SK-N-SH treated with all-trans-retinoic acid at 6 μM for 48 hours (cell line): ENCODE measurements around the gene TMEM229A.

Source experiments
- ATAC-seq: fragments of 200-7000 bp; cut with Tn5 transposase; 3 replicates; pipeline ENCODE4 v1.9.1; 2020; ENCODE audit warnings: mild to moderate bottlenecking, moderate library complexity
- ARNTL ChIP-seq: fragments of 450-650 bp; formaldehyde crosslinking; IDR thresholded peaks from 2 replicates; pipeline ENCODE4 v1.5.0; 2020; ENCODE audit warnings: low read depth, mild to moderate bottlenecking, moderate library complexity, borderline replicate concordance
- BACH2 ChIP-seq: fragments of 250-450 bp; sonication (Bioruptor Pico); IDR thresholded peaks from 2 replicates; pipeline ENCODE4 v1.9.0; 2021; ENCODE audit warnings: mild to moderate bottlenecking, borderline replicate concordance
- CREB5 ChIP-seq: fragments of 250-450 bp; sonication (Bioruptor Pico); IDR thresholded peaks from 2 replicates; pipeline ENCODE4 v1.5.1; 2020; ENCODE audit warnings: low read depth, mild to moderate bottlenecking, moderate library complexity
- CSRNP3 ChIP-seq: fragments of 250-450 bp; sonication (Bioruptor Pico); IDR thresholded peaks from 2 replicates; pipeline ENCODE4 v1.5.1; 2021; ENCODE audit warnings: mild to moderate bottlenecking, moderate library complexity
- GLIS3 ChIP-seq: fragments of 250-450 bp; sonication (Bioruptor Pico); IDR thresholded peaks from 2 replicates; pipeline ENCODE4 v1.5.0; 2020; ENCODE audit warnings: mild to moderate bottlenecking, moderate library complexity
- OSR1 ChIP-seq: fragments of 250-450 bp; sonication (Bioruptor Pico); IDR thresholded peaks from 2 replicates; pipeline ENCODE4 v1.8.0; 2022; ENCODE audit warnings: moderate library complexity, mild to moderate bottlenecking, inconsistent platforms
- PATZ1 ChIP-seq: fragments of 250-450 bp; sonication (Bioruptor Pico); IDR thresholded peaks from 2 replicates; pipeline ENCODE4 v1.8.0; 2020; ENCODE audit warnings: mild to moderate bottlenecking, moderate library complexity, borderline replicate concordance
- TCF4 ChIP-seq: fragments of 250-450 bp; sonication (Bioruptor Pico); IDR thresholded peaks from 2 replicates; pipeline ENCODE4 v1.8.0; 2021; ENCODE audit warnings: mild to moderate bottlenecking, moderate library complexity, borderline replicate concordance
- TOX ChIP-seq: fragments of 250-450 bp; sonication (Bioruptor Pico); IDR thresholded peaks from 2 replicates; pipeline ENCODE4 v1.8.0; 2021; ENCODE audit warnings: mild to moderate bottlenecking, moderate library complexity, borderline replicate concordance
- ZC3H10 ChIP-seq: fragments of 250-450 bp; sonication (Bioruptor Pico); IDR thresholded peaks from 2 replicates; pipeline ENCODE4 v1.5.1; 2021; ENCODE audit warnings: mild to moderate bottlenecking, moderate library complexity
- ZFP3 ChIP-seq: fragments of 250-450 bp; sonication (Bioruptor Pico); IDR thresholded peaks from 2 replicates; pipeline ENCODE4 v1.5.0; 2020; ENCODE audit warnings: mild to moderate bottlenecking, moderate library complexity
- ZNF565 ChIP-seq: fragments of 450-650 bp; formaldehyde crosslinking; conservative IDR thresholded peaks from 2 replicates; pipeline ENCODE4 v1.5.0; 2020; ENCODE audit warnings: low read depth, mild to moderate bottlenecking, moderate library complexity
- TF ChIP-seq, protein P1 (sequence below): fragments of 250-450 bp; sonication (Bioruptor Pico); IDR thresholded peaks from 2 replicates; pipeline ENCODE4 v1.8.0; 2021; ENCODE audit warnings: low read depth, mild to moderate bottlenecking, moderate library complexity, borderline replicate concordance
- TF ChIP-seq, protein P2 (sequence below): fragments of 250-450 bp; sonication (Bioruptor Pico); IDR thresholded peaks from 2 replicates; pipeline ENCODE4 v1.5.0; 2020; ENCODE audit warnings: mild to moderate bottlenecking, moderate library complexity

Gene TMEM229A

DNA sequence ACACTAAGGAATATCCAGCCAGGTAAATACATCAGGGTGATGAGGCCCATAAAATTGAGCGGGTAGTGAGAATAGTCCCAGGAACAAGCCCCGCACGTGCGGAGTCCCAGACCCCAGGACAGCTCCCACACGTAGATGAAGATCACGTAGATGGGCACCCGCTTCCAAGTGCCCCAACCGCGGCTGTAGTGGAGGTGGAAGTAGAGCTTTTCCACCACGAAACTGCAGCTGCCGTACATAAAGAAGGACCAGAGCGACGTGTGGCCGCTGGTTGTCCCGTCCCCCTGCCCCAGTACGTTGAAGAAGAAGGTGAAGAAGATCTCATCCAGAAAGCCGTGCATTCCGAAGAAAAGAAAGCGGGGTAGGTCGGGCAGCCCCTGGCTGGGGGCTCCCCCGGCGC lies 948 bp downstream of the TMEM229A start:
- no peak for TF ChIP-seq ARNTL (CRISPR knock-in tag)
- TF ChIP-seq TCF4 (CRISPR knock-in tag), result no peak
- TF ChIP-seq GLIS3 (CRISPR knock-in tag), result no peak
- no peak; the same call in 1 of the 3 replicates for ATAC-seq

GRCh38 chr7:124031406-124031805 lies 1.5 kb downstream of the TMEM229A start:
- TF ChIP-seq BACH2 (CRISPR knock-in tag), result no peak
- TF ChIP-seq, protein P1, sequence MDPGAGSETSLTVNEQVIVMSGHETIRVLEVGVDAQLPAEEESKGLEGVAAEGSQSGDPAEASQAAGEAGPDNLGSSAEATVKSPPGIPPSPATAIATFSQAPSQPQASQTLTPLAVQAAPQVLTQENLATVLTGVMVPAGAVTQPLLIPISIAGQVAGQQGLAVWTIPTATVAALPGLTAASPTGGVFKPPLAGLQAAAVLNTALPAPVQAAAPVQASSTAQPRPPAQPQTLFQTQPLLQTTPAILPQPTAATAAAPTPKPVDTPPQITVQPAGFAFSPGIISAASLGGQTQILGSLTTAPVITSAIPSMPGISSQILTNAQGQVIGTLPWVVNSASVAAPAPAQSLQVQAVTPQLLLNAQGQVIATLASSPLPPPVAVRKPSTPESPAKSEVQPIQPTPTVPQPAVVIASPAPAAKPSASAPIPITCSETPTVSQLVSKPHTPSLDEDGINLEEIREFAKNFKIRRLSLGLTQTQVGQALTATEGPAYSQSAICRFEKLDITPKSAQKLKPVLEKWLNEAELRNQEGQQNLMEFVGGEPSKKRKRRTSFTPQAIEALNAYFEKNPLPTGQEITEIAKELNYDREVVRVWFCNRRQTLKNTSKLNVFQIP (CRISPR knock-in tag), result no peak
- ATAC-seq, result no peak

DNA sequence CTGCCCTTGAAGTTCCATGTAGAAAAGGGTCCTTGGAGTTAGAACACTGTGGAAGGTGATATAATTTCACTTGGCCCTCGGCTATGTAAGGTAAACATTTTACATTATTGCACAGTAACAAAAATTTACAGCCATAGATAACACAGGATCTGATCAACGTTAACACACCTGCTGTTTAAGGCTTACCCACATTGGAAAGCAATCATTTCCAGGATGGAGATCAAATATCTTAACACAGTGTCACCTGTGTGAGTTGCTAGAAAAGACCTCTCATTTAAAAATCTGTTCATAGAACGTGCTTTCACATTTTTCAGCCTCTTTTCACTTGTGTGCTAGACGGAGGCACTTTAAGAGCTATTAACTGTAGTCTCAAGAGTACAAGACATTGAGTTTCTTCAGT lies 1.9 kb downstream of the TMEM229A start:
- TF ChIP-seq TOX (CRISPR knock-in tag) (no peak), ARNTL (CRISPR knock-in tag) (no peak), CSRNP3 (CRISPR knock-in tag) (no peak), CREB5 (CRISPR knock-in tag) (no peak), OSR1 (CRISPR knock-in tag) (no peak), ZNF565 (CRISPR knock-in tag) (no peak), ZC3H10 (no peak), ZFP3 (no peak), PATZ1 (CRISPR knock-in tag) (no peak)
- TF ChIP-seq, protein P1 (CRISPR knock-in tag), result no peak
- ATAC-seq, result no peak

DNA sequence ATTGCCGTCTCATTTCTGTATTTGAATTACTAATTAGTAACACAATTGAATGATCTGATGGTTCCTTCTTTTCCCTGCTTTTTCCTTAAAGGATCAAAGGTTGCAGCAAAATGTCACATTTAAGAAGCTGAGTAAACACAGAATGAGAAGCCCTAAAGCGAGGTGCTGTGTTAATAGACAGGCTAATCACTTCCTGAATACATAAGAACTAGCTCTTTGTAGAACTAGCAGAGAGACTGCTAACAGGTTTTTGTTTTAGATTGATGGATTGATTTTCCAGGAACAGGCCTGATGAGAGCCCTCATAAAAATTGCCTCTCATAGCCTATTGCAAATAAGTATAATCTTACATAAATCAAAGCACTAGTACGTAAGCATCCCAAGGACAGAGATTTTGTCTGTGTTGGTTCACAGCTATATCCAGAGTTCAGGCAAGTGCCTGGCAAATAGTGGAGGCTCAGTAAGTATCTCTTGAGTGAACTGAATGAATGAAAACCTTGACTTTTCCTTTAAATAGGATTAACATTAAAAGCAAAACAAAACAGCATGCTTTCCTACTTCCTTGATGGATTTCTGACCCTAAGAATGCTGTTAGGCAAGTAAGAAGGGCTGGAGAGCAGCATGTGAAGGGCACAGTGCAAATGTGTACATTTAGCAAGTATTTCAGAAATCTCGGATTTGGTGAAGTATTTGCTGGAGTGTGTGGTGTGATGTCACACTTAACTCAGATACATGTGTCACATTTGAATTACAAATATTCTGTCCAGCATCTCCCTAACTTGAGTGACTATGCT lies 3.3 kb downstream of the TMEM229A start:
- ATAC-seq, result no peak
- TF ChIP-seq, protein P2, sequence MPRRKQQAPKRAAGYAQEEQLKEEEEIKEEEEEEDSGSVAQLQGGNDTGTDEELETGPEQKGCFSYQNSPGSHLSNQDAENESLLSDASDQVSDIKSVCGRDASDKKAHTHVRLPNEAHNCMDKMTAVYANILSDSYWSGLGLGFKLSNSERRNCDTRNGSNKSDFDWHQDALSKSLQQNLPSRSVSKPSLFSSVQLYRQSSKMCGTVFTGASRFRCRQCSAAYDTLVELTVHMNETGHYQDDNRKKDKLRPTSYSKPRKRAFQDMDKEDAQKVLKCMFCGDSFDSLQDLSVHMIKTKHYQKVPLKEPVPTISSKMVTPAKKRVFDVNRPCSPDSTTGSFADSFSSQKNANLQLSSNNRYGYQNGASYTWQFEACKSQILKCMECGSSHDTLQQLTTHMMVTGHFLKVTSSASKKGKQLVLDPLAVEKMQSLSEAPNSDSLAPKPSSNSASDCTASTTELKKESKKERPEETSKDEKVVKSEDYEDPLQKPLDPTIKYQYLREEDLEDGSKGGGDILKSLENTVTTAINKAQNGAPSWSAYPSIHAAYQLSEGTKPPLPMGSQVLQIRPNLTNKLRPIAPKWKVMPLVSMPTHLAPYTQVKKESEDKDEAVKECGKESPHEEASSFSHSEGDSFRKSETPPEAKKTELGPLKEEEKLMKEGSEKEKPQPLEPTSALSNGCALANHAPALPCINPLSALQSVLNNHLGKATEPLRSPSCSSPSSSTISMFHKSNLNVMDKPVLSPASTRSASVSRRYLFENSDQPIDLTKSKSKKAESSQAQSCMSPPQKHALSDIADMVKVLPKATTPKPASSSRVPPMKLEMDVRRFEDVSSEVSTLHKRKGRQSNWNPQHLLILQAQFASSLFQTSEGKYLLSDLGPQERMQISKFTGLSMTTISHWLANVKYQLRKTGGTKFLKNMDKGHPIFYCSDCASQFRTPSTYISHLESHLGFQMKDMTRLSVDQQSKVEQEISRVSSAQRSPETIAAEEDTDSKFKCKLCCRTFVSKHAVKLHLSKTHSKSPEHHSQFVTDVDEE, result peak; percentile 18; the same call in 1 of the 2 replicates
- TF ChIP-seq GLIS3 (CRISPR knock-in tag), result no peak
